Neural cell (in vitro differentiated cells): Measurements from ENCODE around the gene DENND2A. TPM values are rescaled to one million over a fixed set of nuclear protein-coding genes. Genes with fewer than 3 reads are reported as not detected.

Experiments
- H2AFZ ChIP-seq: fragments of 200-600, 300-800 bp; sonication (generic), shearing (Covaris generic); 2 replicates; pipeline ENCODE4 v1.6.0; 2014; ENCODE audit warnings: low read depth, mild to moderate bottlenecking, antibody characterized with exemption, low read length, moderate library complexity
- H3F3A ChIP-seq: fragments of 200-600 bp; shearing (Covaris generic); 2 replicates; pipeline ENCODE4 v1.6.1; 2016; ENCODE audit warnings: mild to moderate bottlenecking, moderate library complexity, mixed read lengths, antibody characterized with exemption, low read length; ENCODE audit not compliant: insufficient read depth, poor library complexity, severe bottlenecking
- H3K27ac ChIP-seq: fragments of 200-600, 300-800 bp; sonication (generic), shearing (Covaris generic); 2 replicates; pipeline ENCODE4 v1.5.1; 2014; ENCODE audit warnings: mild to moderate bottlenecking, low read length, moderate library complexity
- H3K27me3 ChIP-seq: fragments of 300-800, 200-600 bp; sonication (generic), shearing (Covaris generic); 2 replicates; pipeline ENCODE4 v1.6.0; 2014; ENCODE audit warnings: mild to moderate bottlenecking, low read depth, low read length, moderate library complexity; ENCODE audit not compliant: insufficient read depth
- H3K36me3 ChIP-seq: fragments of 300-800, 200-600 bp; sonication (generic), shearing (Covaris generic); 2 replicates; pipeline ENCODE4 v1.5.1; 2014; ENCODE audit warnings: mild to moderate bottlenecking, antibody characterized with exemption, low read length, moderate library complexity; ENCODE audit not compliant: insufficient read depth
- H3K4me2 ChIP-seq: fragments of 300-800, 200-600 bp; sonication (generic), shearing (Covaris generic); 2 replicates; pipeline ENCODE4 v1.6.0; 2014; ENCODE audit warnings: mild to moderate bottlenecking, low read length
- H3K4me3 ChIP-seq: fragments of 300-800, 200-600 bp; sonication (generic), shearing (Covaris generic); 2 replicates; pipeline ENCODE4 v1.5.1; 2014; ENCODE audit warnings: mild to moderate bottlenecking, low read length, moderate library complexity
- H3K79me2 ChIP-seq: fragments of 200-600 bp; shearing (Covaris generic); replicated peaks from 2 replicates; pipeline ENCODE4 v1.6.0; 2014; ENCODE audit warnings: mild to moderate bottlenecking, low read length, moderate library complexity; ENCODE audit not compliant: insufficient read depth
- H3K9ac ChIP-seq: fragments of 300-800, 200-600 bp; sonication (generic), shearing (Covaris generic); 2 replicates; pipeline ENCODE4 v1.6.1; 2016; ENCODE audit warnings: mild to moderate bottlenecking, low read length, mixed read lengths
- H3K9me2 ChIP-seq: fragments of 200-600 bp; shearing (Covaris generic); 2 replicates; pipeline ENCODE4 v1.6.1; 2016; ENCODE audit warnings: mild to moderate bottlenecking, low read length, mixed read lengths; ENCODE audit not compliant: insufficient read depth
- H3K9me3 ChIP-seq: fragments of 200-600, 300-800 bp; sonication (generic), shearing (Covaris generic); 2 replicates; pipeline ENCODE4 v1.6.1; 2016; ENCODE audit warnings: mild to moderate bottlenecking, mixed run types, low read length, moderate library complexity, mixed read lengths
- H4K20me1 ChIP-seq: fragments of 200-600 bp; shearing (Covaris generic); 2 replicates; pipeline ENCODE4 v1.6.1; 2016; ENCODE audit warnings: mild to moderate bottlenecking, mixed run types; ENCODE audit not compliant: insufficient read depth
- CTCF ChIP-seq: fragments of 450-650 bp; IDR thresholded peaks from 2 replicates; pipeline ENCODE4 v1.5.1; 2014; ENCODE audit warnings: antibody characterized with exemption, mild to moderate bottlenecking, moderate library complexity; ENCODE audit not compliant: poor library complexity, severe bottlenecking
- EP300 ChIP-seq: fragments of 450-650 bp; conservative IDR thresholded peaks from 2 replicates; pipeline ENCODE4 v1.6.1; 2014; ENCODE audit warnings: antibody characterized with exemption, mild to moderate bottlenecking, moderate library complexity; ENCODE audit not compliant: poor library complexity, severe bottlenecking
- EZH2 ChIP-seq: fragments of 200-600, 300-800 bp; shearing (Covaris generic), sonication (generic); IDR thresholded peaks from 2 replicates; pipeline ENCODE4 v1.6.1; 2014; ENCODE audit warnings: antibody characterized with exemption, low read length, borderline replicate concordance, mild to moderate bottlenecking; ENCODE audit not compliant: insufficient read depth, poor library complexity, severe bottlenecking
- MXI1 ChIP-seq: fragments of 450-650 bp; conservative IDR thresholded peaks from 2 replicates; pipeline ENCODE4 v1.6.1; 2014; ENCODE audit warnings: antibody characterized with exemption, mild to moderate bottlenecking; ENCODE audit not compliant: poor library complexity, severe bottlenecking
- POLR2AphosphoS5 ChIP-seq: IDR thresholded peaks from 2 replicates; pipeline ENCODE4 v1.6.1; 2012
- RAD21 ChIP-seq: fragments of 450-650 bp; conservative IDR thresholded peaks from 2 replicates; pipeline ENCODE4 v1.6.1; 2014; ENCODE audit warnings: antibody characterized with exemption, mild to moderate bottlenecking, moderate library complexity
- REST ChIP-seq: IDR thresholded peaks from 2 replicates; pipeline ENCODE4 v1.6.1; 2012; ENCODE audit warnings: borderline replicate concordance
- SMC3 ChIP-seq: fragments of 450-650 bp; conservative IDR thresholded peaks from 2 replicates; pipeline ENCODE4 v1.6.1; 2014; ENCODE audit warnings: antibody characterized with exemption, mild to moderate bottlenecking, moderate library complexity; ENCODE audit not compliant: poor library complexity
- TAF1 ChIP-seq: IDR thresholded peaks from 2 replicates; pipeline ENCODE4 v1.6.1; 2012; ENCODE audit warnings: low read depth
- polyA plus RNA-seq: library from polyadenylated mRNA; depleted of rRNA; stranded (reverse); fragments of >200 nt; gene quantifications from 2 replicates; pipeline ENCODE4 v1.2.3, GENCODE V29; 2014

Gene DENND2A
- polyA plus RNA-seq, 1 donor from 2014 or later: 21.7 TPM

GRCh38 chr7:140649556-140650205, 9.1 kb upstream of the DENND2A start:
- no peaks in the 10 kb centered on the region for H3K36me3 ChIP-seq
- no peaks in the 10 kb centered on the region for H4K20me1 ChIP-seq
- H3K4me2 ChIP-seq: no peak overlapping the region
- H3K4me3 ChIP-seq: no peak overlapping the region
- H3K9ac ChIP-seq: no peak overlapping the region
- no peaks in the 10 kb centered on the region for H3K27me3 ChIP-seq
- TF ChIP-seq TAF1: no peak
- no peak for TF ChIP-seq MXI1
- no peak for TF ChIP-seq POLR2AphosphoS5
- no peak for TF ChIP-seq EP300
- no peak for TF ChIP-seq SMC3
- no peak for TF ChIP-seq RAD21
- TF ChIP-seq REST: no peak
- no peak for TF ChIP-seq EZH2
- no peak for TF ChIP-seq CTCF
- no peaks in the 10 kb centered on the region for H3K79me2 ChIP-seq
- no peak overlapping the region for H2AFZ ChIP-seq
- no peaks in the 10 kb centered on the region for H3K9me3 ChIP-seq
- no peak overlapping the region for H3K27ac ChIP-seq
- H3K9me2 ChIP-seq: no peaks in the 10 kb centered on the region
- no peaks in the 10 kb centered on the region for H3F3A ChIP-seq

GRCh38 chr7:140646931-140647647, 6.5 kb upstream of the DENND2A start:
- TF ChIP-seq SMC3 (no peak), CTCF (peak; percentile 35)
- no peaks in the 10 kb centered on the region for H3K9me2 ChIP-seq
- H2AFZ ChIP-seq: no peak overlapping the region

More at GRCh38 chr7:140646931-140647647, 6.5 kb upstream of the DENND2A start:
- no peaks in the 10 kb centered on the region for H3K27me3 ChIP-seq
- H3F3A ChIP-seq: no peaks in the 10 kb centered on the region
- H3K79me2 ChIP-seq: no peaks in the 10 kb centered on the region
- no peaks in the 10 kb centered on the region for H3K9me3 ChIP-seq
- no peak overlapping the region for H3K4me2 ChIP-seq
- no peaks in the 10 kb centered on the region for H4K20me1 ChIP-seq
- no peak overlapping the region for H3K4me3 ChIP-seq
- H3K9ac ChIP-seq: no peak overlapping the region
- no peak overlapping the region for H3K27ac ChIP-seq
- H3K36me3 ChIP-seq: no peaks in the 10 kb centered on the region
